Middle frontal gyrus (tissue), 1 donor: Measurements from ENCODE around the gene PAGR1.
"Not testable (repeated sequence)": the region's sequence is repeated elsewhere in the genome, so short reads cannot be mapped to it uniquely, and the experiment has no call there.

Source experiments
- DNase-seq: peaks from one replicate; pipeline ENCODE4 v3.0.0-alpha.2; 2015; ENCODE audit warnings: low spot score; ENCODE audit errors: extremely low spot score

Gene PAGR1

GRCh38 chr16:29811896-29812665 lies 3.9 kb upstream of the PAGR1 start, which contains the start of gene PRRT2:
Gene PRRT2, plus strand, starts transcription at chr16:29812193. Its CDS starts 862 bp downstream, at chr16:29813055.
- peak; percentile 47 for DNase-seq

- DNase-seq, result no peak
These were observed 3.0 kb upstream of the PAGR1 start for GRCh38 chr16:29812754-29813643.

GRCh38 chr16:29813644-29814562 lies 2.0 kb upstream of the PAGR1 start:
- DNase-seq, result no peak

- DNase-seq, result no peak
These were observed 1.4 kb upstream of the PAGR1 start for GRCh38 chr16:29814592-29814991.

- DNase-seq, result no peak
These were observed 775 bp upstream of the PAGR1 start for GRCh38 chr16:29815032-29815721.

GRCh38 chr16:29816694-29817441 lies 916 bp downstream of the PAGR1 start:
- no peak for DNase-seq

GRCh38 chr16:29818082-29818481 lies 2.1 kb downstream of the PAGR1 start:
- DNase-seq, result no peak

- DNase-seq, result no peak
These were observed 3.6 kb downstream of the PAGR1 start for GRCh38 chr16:29819506-29819905.

- no peak for DNase-seq
These were observed 4.3 kb downstream of the PAGR1 start, which contains the start of gene MVP for GRCh38 chr16:29820271-29820701. Gene MVP, plus strand, starts transcription at chr16:29820462. Its CDS starts 10,088 bp downstream, at chr16:29830550.

- no peak for DNase-seq
These were observed 5.0 kb downstream of the PAGR1 start for GRCh38 chr16:29820730-29821642.

- no peak for DNase-seq
These were observed 5.7 kb downstream of the PAGR1 start for GRCh38 chr16:29821643-29822115.

GRCh38 chr16:29824589-29825144 lies 8.7 kb downstream of the PAGR1 start:
- no peak for DNase-seq

GRCh38 chr16:29825145-29826044 lies 9.4 kb downstream of the PAGR1 start:
- DNase-seq, result no peak

GRCh38 chr16:29826342-29826695 lies 10.4 kb downstream of the PAGR1 start:
- no peak for DNase-seq

GRCh38 chr16:29830774-29831173 lies 14.8 kb downstream of the PAGR1 start:
- no peak for DNase-seq

- DNase-seq, result no peak
These were observed 15.5 kb downstream of the PAGR1 start for GRCh38 chr16:29831490-29831889.

- DNase-seq, result not testable (repeated sequence)
These were observed 17.3 kb downstream of the PAGR1 start for GRCh38 chr16:29833219-29833618.
